GM12878 (cell line): ENCODE measurements around the gene DMD. TPM values are rescaled to one million over a fixed set of nuclear protein-coding genes. Genes with fewer than 3 reads are reported as not detected.

ENCODE experiments used
- ATAC-seq: fragments of 200-7000 bp; cut with Tn5 transposase; 3 replicates; pipeline ENCODE4 v1.9.1; 2020; ENCODE audit warnings: mild to moderate bottlenecking, moderate library complexity
- BruUV-seq: library from RNA; stranded (reverse); fragments of 400-500 nt; replicated peaks from 2 replicates; lab custom pipeline; 2021; lab: Mats Ljungman, UMichigan
- CTCF ChIA-PET: fragments of 300-600 bp; sonication (Branson Sonifier 250); formaldehyde crosslinking; extraction: SDS; loops from one replicate; lab custom pipeline; 2021; ENCODE audit warnings: inconsistent platforms; lab: Yijun Ruan, JAX
- POLR2A ChIA-PET: fragments of 350-600 bp; formaldehyde crosslinking; extraction: SDS; loops from one replicate; lab custom pipeline; 2021; ENCODE audit warnings: inconsistent platforms; lab: Charles Lee
- RAD21 ChIA-PET: fragments of 300-600 bp; sonication (Branson Sonifier 250); formaldehyde crosslinking; loops from one replicate; lab custom pipeline; 2023; ENCODE audit warnings: antibody characterized with exemption; ENCODE audit not compliant: unreplicated experiment; lab: Charles Lee
- SMC1A ChIA-PET: fragments of 300-600 bp; sonication (Branson Sonifier 250); formaldehyde crosslinking; loops from one replicate; lab custom pipeline; 2023; ENCODE audit not compliant: unreplicated experiment, uncharacterized antibody; lab: Charles Lee
- DNase-seq: peaks from one replicate; pipeline ENCODE4 v3.0.0-alpha.2; 2011; ENCODE audit warnings: low read depth, low spot score
- FAIRE-seq: peaks from 3 replicates; lab custom pipeline; 2011; peaks lifted over from hg19 to GRCh38; lab: Jason Lieb, UNC
- H2AFZ ChIP-seq: 2 replicates; pipeline ENCODE4 v1.6.0; 2011; ENCODE audit warnings: low read depth, low read length, control low read depth; ENCODE audit not compliant: control insufficient read depth
- H3K27ac ChIP-seq: 2 replicates; pipeline ENCODE4 v1.5.1; 2011; ENCODE audit warnings: control low read depth; ENCODE audit not compliant: control insufficient read depth, insufficient read depth
- H3K27me3 ChIP-seq, 2 experiments: replicated peaks in 1 of 2; 2 replicates each; pipeline versions ENCODE4 v1.6.0 to v1.6.1; 2011; ENCODE audit warnings: low read length in 1 of 2; ENCODE audit not compliant: control insufficient read depth in 2 of 2, insufficient read depth in 2 of 2
- H3K36me3 ChIP-seq, 2 experiments: 2 replicates each; pipeline ENCODE4 v1.5.1; 2011; ENCODE audit warnings: low read length in 1 of 2; ENCODE audit not compliant: control insufficient read depth in 2 of 2, insufficient read depth in 2 of 2
- H3K4me1 ChIP-seq: 2 replicates; pipeline ENCODE4 v1.6.1; 2011; ENCODE audit warnings: mild to moderate bottlenecking, low read length, moderate library complexity, mixed read lengths; ENCODE audit not compliant: control insufficient read depth, insufficient read depth
- H3K4me2 ChIP-seq: 2 replicates; pipeline ENCODE4 v1.6.0; 2011; ENCODE audit warnings: control low read depth; ENCODE audit not compliant: control insufficient read depth, insufficient read depth
- H3K4me3 ChIP-seq: fragments of 200-600 bp; sonication (generic); 2 replicates; pipeline ENCODE4 v1.5.1; 2016
- H3K79me2 ChIP-seq: 2 replicates; pipeline ENCODE4 v1.6.0; 2011; ENCODE audit warnings: low read length; ENCODE audit not compliant: control insufficient read depth, insufficient read depth
- H3K9ac ChIP-seq: 2 replicates; pipeline ENCODE4 v1.8.0; 2011; ENCODE audit warnings: low read length, control low read depth, mixed read lengths; ENCODE audit not compliant: control insufficient read depth, insufficient read depth
- H3K9me3 ChIP-seq: replicated peaks from 3 replicates; pipeline ENCODE4 v1.5.1; 2011; ENCODE audit warnings: mild to moderate bottlenecking, low read length; ENCODE audit not compliant: control insufficient read depth, insufficient read depth
- H4K20me1 ChIP-seq: 2 replicates; pipeline ENCODE4 v1.6.0; 2011; ENCODE audit not compliant: control insufficient read depth, insufficient read depth
- BCL11A ChIP-seq: IDR thresholded peaks from 2 replicates; pipeline ENCODE4 v1.6.1; 2011; ENCODE audit warnings: low read depth, low read length
- CBFB ChIP-seq: IDR thresholded peaks from 2 replicates; pipeline ENCODE4 v1.6.1; 2016; ENCODE audit warnings: antibody characterized with exemption, low read depth
- JUND ChIP-seq: IDR thresholded peaks from 2 replicates; pipeline ENCODE4 v1.6.1; 2012; ENCODE audit warnings: low read depth, mild to moderate bottlenecking, low read length, improper control_type of control experiment, moderate library complexity
- NFXL1 ChIP-seq: fragments of 450-650 bp; IDR thresholded peaks from 2 replicates; pipeline ENCODE4 v1.6.1; 2017; ENCODE audit warnings: antibody characterized with exemption, mild to moderate bottlenecking, borderline replicate concordance
- ZNF274 ChIP-seq: IDR thresholded peaks from one replicate; pipeline ENCODE4 v1.8.0; 2011; ENCODE audit not compliant: insufficient read length, insufficient read depth
- ZSCAN29 ChIP-seq: fragments of 450-650 bp; IDR thresholded peaks from 2 replicates; pipeline ENCODE4 v1.6.1; 2017; ENCODE audit warnings: mild to moderate bottlenecking, moderate library complexity
- ZZZ3 ChIP-seq: IDR thresholded peaks from 2 replicates; pipeline ENCODE4 v1.6.1; 2011; ENCODE audit warnings: low read depth; ENCODE audit not compliant: control insufficient read depth, insufficient read length
- WGBS: methylation state at CpG from one replicate; pipeline ENCODE4 v1.1.6; 2016; ENCODE audit warnings: low lambda C conversion rate; ENCODE audit not compliant: insufficient replicate concordance, insufficient coverage; ENCODE audit errors: missing lambda C conversion rate; 5-methylcytosine and 5-hydroxymethylcytosine counted together
- in situ Hi-C: fragments of 300-500 bp; cut with MboI; formaldehyde crosslinking; loops from 9 replicates; pipeline ENCODE4 v1.14.3; 2018; ENCODE audit warnings: mixed read lengths
- intact Hi-C: fragments of 100-400 bp; cut with micrococcal nuclease; formaldehyde crosslinking; loops from one replicate; pipeline ENCODE4 v1.14.2; 2022; ENCODE audit not compliant: unreplicated experiment
- polyA plus RNA-seq, 11 experiments: library from polyadenylated mRNA; depleted of rRNA in 4 of 11; unstranded in 6 of 11; stranded (reverse) in 5 of 11; fragments of >200 nt; fragmentation: Nextera tagmentation in 4 of 11; fragmentation: Illumina TruSeq in 1 of 11; extraction: Ambion mirVana in 4 of 11; extraction: Trizol in 1 of 11; gene quantifications; 1 replicate in 1 of 11; 2 replicates in 10 of 11; pipeline versions ENCODE4 v1.2.1 to v1.2.3, GENCODE V29; 2011 to 2016; ENCODE audit warnings: inconsistent platforms in 2 of 11, missing spikeins in 2 of 11, low read depth in 1 of 11
- total RNA-seq, 4 experiments: library from RNA; depleted of rRNA in 3 of 4; stranded (reverse); fragments of >200 nt in 3 of 4; fragmentation: Illumina TruSeq in 1 of 4; extraction: Trizol in 1 of 4; gene quantifications; 2 replicates each; pipeline versions ENCODE4 v1.2.1 to v1.2.3, GENCODE V29; 2013 to 2021
- TF ChIP-seq, protein P1 (sequence below): IDR thresholded peaks from 2 replicates; pipeline ENCODE4 v1.6.1; 2012; ENCODE audit warnings: low read depth, low read length, improper control_type of control experiment

The DMD gene
- total and polyA plus RNA-seq, 10 of the 15 experiments (the other 5 are each of a cell fraction or from before 2014, with no cell fraction given) = 1.4 to 24.3 (median 4.3) TPM

DNA sequence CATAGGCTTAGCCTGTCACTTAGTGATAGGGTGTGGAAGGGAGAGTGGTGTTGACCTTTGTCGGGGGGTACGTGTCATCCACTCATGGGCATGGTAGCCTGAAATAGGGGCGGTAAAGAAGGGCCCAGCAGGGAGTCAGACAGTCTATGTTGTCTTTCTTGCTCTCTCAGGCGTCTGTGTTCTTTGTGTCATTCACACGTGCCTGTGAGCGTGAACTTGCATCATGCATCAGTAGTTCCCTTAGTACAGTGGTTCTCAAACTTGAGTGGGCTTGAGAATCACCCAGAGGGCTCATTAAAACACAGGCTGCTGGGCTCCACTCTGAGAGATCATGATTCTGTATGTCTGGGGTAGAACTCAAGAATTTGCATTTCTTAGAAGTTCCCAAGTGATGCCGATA lies 1688.6 kb downstream of the DMD start (continued):
- TF ChIP-seq, protein P1, sequence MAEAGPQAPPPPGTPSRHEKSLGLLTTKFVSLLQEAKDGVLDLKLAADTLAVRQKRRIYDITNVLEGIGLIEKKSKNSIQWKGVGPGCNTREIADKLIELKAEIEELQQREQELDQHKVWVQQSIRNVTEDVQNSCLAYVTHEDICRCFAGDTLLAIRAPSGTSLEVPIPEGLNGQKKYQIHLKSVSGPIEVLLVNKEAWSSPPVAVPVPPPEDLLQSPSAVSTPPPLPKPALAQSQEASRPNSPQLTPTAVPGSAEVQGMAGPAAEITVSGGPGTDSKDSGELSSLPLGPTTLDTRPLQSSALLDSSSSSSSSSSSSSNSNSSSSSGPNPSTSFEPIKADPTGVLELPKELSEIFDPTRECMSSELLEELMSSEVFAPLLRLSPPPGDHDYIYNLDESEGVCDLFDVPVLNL = no peak
- no peak for TF ChIP-seq JUND
- no peak for TF ChIP-seq CBFB
- no peak for TF ChIP-seq ZNF274
- TF ChIP-seq NFXL1 = no peak
- no peak for TF ChIP-seq ZSCAN29

DNA sequence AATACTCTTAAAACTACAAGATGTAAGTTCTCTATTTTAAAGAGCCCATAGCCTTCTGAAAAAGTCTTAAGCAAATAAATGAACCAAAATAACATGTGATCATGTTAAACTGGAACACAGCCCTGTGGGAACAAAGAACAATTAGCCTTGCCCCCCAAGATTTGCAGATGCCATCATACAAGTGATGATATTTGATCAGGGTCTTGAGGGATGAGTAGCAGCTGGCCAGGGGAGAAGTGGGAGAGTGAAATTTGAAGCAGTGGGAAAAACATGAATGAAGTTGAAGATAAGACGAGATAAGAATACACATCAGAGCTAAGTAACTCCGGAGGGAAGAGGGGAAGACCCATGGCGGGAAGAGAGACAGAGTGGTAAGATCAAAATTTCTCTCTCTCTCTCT lies 1689.4 kb downstream of the DMD start:
- H2AFZ ChIP-seq = no peak overlapping the region
- no peaks in the 10 kb centered on the region for H3K27me3 ChIP-seq
- in situ Hi-C loops = no loop called here
- WGBS = 46% methylated on average over 3 of the region's 3 CpGs
- TF ChIP-seq ZZZ3 = no peak
- TF ChIP-seq BCL11A = no peak
- no peaks in the 10 kb centered on the region for H3K36me3 ChIP-seq
- H3K27ac ChIP-seq = no peak overlapping the region
- ATAC-seq (no peak), FAIRE-seq (no peak), DNase-seq (no peak)
- no peaks in the 10 kb centered on the region for H3K9me3 ChIP-seq
- ChIA-PET SMC1A (no interaction called here), RAD21 (no interaction called here), CTCF (no interaction called here), POLR2A (no interaction called here)
- H3K4me3 ChIP-seq = no peak overlapping the region
- H3K4me1 ChIP-seq = no peaks in the 10 kb centered on the region
- no peaks in the 10 kb centered on the region for H3K79me2 ChIP-seq
- H3K9ac ChIP-seq = no peak overlapping the region
- no peaks in the 10 kb centered on the region for H4K20me1 ChIP-seq
- no TSS peak for BruUV-seq
- no peak overlapping the region for H3K4me2 ChIP-seq
- intact Hi-C loops = no loop called here
